Testis (tissue), 2 donors: Measurements from ENCODE around the gene TATDN2.

Source experiments
- POLR2A ChIP-seq: fragments of 450-650 bp; IDR thresholded peaks from one replicate; pipeline ENCODE4 v1.6.1; 2017; ENCODE audit warnings: antibody characterized with exemption, mild to moderate bottlenecking, moderate library complexity
- TF ChIP-seq, protein P1 (sequence below), 3 experiments: fragments of 450-650 bp in 2 of 3; fragments of 200-600 bp in 1 of 3; sonication (generic) in 1 of 3; IDR thresholded peaks; one replicate each; pipeline ENCODE4 v1.5.1; 2016 to 2019; ENCODE audit warnings: antibody characterized with exemption in 3 of 3, mild to moderate bottlenecking in 2 of 3, moderate library complexity in 1 of 3

- TF ChIP-seq, protein P1, sequence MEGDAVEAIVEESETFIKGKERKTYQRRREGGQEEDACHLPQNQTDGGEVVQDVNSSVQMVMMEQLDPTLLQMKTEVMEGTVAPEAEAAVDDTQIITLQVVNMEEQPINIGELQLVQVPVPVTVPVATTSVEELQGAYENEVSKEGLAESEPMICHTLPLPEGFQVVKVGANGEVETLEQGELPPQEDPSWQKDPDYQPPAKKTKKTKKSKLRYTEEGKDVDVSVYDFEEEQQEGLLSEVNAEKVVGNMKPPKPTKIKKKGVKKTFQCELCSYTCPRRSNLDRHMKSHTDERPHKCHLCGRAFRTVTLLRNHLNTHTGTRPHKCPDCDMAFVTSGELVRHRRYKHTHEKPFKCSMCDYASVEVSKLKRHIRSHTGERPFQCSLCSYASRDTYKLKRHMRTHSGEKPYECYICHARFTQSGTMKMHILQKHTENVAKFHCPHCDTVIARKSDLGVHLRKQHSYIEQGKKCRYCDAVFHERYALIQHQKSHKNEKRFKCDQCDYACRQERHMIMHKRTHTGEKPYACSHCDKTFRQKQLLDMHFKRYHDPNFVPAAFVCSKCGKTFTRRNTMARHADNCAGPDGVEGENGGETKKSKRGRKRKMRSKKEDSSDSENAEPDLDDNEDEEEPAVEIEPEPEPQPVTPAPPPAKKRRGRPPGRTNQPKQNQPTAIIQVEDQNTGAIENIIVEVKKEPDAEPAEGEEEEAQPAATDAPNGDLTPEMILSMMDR (IDR thresholded peaks at IDR 0.05) = no peak
- TF ChIP-seq POLR2A = no peak
These were observed 31.3 kb downstream of the TATDN2 start for GRCh38 chr3:10279384-10280176.
